ENCODE data around the gene DNTTIP2. TPM values are rescaled to one million over a fixed set of nuclear protein-coding genes. Genes with fewer than 3 reads are reported as not detected.
A peak's percentile ranks its signal among the peaks of the same experiment; 100 is the strongest.

Gene DNTTIP2
- total RNA-seq, 1 experiment from 2014 or later, result 50.3 TPM

DNA sequence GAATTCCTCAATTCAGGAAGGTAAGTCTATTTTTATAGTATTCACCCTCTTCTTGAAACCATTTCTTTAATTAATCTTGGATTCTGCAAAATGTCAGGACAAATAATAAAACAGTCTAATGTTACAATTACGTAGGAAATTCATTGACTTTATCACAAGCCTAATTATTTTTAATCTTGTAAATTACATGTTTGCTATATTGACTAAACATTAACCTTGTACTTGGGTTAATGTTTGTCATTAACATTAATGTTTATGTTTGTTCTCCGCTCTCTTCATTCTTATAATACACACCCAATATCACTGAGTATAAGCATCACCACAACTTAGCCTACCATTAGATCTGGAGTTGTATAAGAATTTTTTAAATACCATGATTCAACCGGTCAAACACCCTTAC is 27.5 kb upstream of the DNTTIP2 start:
- CTCF ChIA-PET, result no interaction called here
- POLR2A ChIA-PET, result no interaction called here
- no peaks in the 10 kb centered on the region for H3K27me3 ChIP-seq (ENCODE audit: control insufficient read depth, insufficient read depth, low read length)
- H3K9me3 ChIP-seq (ENCODE audit: control insufficient read depth, insufficient read depth, low read depth, low read length), result no peaks in the 10 kb centered on the region
- intact Hi-C loops (cut with micrococcal nuclease; ENCODE audit: unreplicated experiment) (no loop called here), in situ Hi-C loops (cut with HindIII; ENCODE audit: low pct_unique_long_range_greater_than_20kb, low sequenced_read_pairs) (no loop called here)
- no TSS peak for BruUV-seq (replicated peaks)
- DNase-seq (ENCODE audit: low read depth, low spot score) (no peak), ATAC-seq (no peak)
- H3K36me3 ChIP-seq (ENCODE audit: control insufficient read depth, insufficient read depth, low read length), result peaks cover 3% of the 10 kb centered on the region
- peaks cover 28% of the 10 kb centered on the region for H3K4me1 ChIP-seq (ENCODE audit: control insufficient read depth, insufficient read depth, low read length)
- H3K4me3 ChIP-seq (ENCODE audit: low read depth in 2 of 2, low read length in 2 of 2), result peak overlapping the region in 1 of 2 experiments; percentile 82; a peak in 2 of 4 replicates
- TF ChIP-seq TCF7L2 (IDR thresholded peaks at IDR 0.05; ENCODE audit: low read depth, low read length) (no peak), SIN3A (IDR thresholded peaks at IDR 0.05; ENCODE audit: borderline replicate concordance, insufficient read depth, low read depth, low read length) (no peak), POLR2AphosphoS5 (IDR thresholded peaks at IDR 0.05; ENCODE audit: low read depth, low read length) (no peak)
- TF ChIP-seq, protein P1, sequence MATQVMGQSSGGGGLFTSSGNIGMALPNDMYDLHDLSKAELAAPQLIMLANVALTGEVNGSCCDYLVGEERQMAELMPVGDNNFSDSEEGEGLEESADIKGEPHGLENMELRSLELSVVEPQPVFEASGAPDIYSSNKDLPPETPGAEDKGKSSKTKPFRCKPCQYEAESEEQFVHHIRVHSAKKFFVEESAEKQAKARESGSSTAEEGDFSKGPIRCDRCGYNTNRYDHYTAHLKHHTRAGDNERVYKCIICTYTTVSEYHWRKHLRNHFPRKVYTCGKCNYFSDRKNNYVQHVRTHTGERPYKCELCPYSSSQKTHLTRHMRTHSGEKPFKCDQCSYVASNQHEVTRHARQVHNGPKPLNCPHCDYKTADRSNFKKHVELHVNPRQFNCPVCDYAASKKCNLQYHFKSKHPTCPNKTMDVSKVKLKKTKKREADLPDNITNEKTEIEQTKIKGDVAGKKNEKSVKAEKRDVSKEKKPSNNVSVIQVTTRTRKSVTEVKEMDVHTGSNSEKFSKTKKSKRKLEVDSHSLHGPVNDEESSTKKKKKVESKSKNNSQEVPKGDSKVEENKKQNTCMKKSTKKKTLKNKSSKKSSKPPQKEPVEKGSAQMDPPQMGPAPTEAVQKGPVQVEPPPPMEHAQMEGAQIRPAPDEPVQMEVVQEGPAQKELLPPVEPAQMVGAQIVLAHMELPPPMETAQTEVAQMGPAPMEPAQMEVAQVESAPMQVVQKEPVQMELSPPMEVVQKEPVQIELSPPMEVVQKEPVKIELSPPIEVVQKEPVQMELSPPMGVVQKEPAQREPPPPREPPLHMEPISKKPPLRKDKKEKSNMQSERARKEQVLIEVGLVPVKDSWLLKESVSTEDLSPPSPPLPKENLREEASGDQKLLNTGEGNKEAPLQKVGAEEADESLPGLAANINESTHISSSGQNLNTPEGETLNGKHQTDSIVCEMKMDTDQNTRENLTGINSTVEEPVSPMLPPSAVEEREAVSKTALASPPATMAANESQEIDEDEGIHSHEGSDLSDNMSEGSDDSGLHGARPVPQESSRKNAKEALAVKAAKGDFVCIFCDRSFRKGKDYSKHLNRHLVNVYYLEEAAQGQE (IDR thresholded peaks at IDR 0.05; ENCODE audit: insufficient read depth in 1 of 2, low read depth in 2 of 2, low read length in 1 of 2), result no peak
- TF ChIP-seq, protein P2, sequence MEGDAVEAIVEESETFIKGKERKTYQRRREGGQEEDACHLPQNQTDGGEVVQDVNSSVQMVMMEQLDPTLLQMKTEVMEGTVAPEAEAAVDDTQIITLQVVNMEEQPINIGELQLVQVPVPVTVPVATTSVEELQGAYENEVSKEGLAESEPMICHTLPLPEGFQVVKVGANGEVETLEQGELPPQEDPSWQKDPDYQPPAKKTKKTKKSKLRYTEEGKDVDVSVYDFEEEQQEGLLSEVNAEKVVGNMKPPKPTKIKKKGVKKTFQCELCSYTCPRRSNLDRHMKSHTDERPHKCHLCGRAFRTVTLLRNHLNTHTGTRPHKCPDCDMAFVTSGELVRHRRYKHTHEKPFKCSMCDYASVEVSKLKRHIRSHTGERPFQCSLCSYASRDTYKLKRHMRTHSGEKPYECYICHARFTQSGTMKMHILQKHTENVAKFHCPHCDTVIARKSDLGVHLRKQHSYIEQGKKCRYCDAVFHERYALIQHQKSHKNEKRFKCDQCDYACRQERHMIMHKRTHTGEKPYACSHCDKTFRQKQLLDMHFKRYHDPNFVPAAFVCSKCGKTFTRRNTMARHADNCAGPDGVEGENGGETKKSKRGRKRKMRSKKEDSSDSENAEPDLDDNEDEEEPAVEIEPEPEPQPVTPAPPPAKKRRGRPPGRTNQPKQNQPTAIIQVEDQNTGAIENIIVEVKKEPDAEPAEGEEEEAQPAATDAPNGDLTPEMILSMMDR (IDR thresholded peaks at IDR 0.05), result no peak
- peak overlapping the region; percentile 88; the same call in 1 of the 2 replicates for H3K27ac ChIP-seq (ENCODE audit: low read length)

DNA sequence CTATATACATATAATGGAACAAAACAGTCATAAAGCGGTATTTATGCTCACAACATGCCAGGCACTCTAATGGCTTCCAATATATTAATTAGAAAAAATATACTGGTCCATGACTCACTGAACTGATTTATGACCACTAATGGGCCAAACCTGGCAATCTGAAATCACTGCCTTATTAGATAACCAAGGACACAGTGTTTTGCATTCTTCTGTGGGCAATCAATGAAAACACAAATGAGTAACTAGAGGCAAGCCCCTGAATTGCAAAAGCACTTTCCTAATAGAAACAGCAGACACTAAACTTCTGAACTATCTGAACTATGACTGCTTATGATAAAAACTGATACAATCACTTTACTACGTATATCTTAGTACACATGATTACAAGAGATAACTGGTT is 26.7 kb upstream of the DNTTIP2 start:
- in situ Hi-C loops (cut with HindIII; ENCODE audit: low pct_unique_long_range_greater_than_20kb, low sequenced_read_pairs), result no loop called here
- Histone ChIP-seq H3K27ac (ENCODE audit: low read length) (peak overlapping the region; percentile 12; the same call in 1 of the 2 replicates), H3K4me3 (ENCODE audit: low read depth in 2 of 2, low read length in 2 of 2) (no peak overlapping the region), H3K36me3 (ENCODE audit: control insufficient read depth, insufficient read depth, low read length) (peaks cover 5% of the 10 kb centered on the region), H3K27me3 (ENCODE audit: control insufficient read depth, insufficient read depth, low read length) (no peaks in the 10 kb centered on the region), H3K9me3 (ENCODE audit: control insufficient read depth, insufficient read depth, low read depth, low read length) (no peaks in the 10 kb centered on the region), H3K4me1 (ENCODE audit: control insufficient read depth, insufficient read depth, low read length) (peaks cover 28% of the 10 kb centered on the region)
- no peak for DNase-seq (ENCODE audit: low read depth, low spot score)
- BruUV-seq (replicated peaks), result no TSS peak
- no peak for ATAC-seq
- intact Hi-C loops (cut with micrococcal nuclease; ENCODE audit: unreplicated experiment), result no loop called here
- ChIA-PET POLR2A (no interaction called here), CTCF (no interaction called here)
- no peak for TF ChIP-seq SIN3A (IDR thresholded peaks at IDR 0.05; ENCODE audit: borderline replicate concordance, insufficient read depth, low read depth, low read length)
- TF ChIP-seq, protein P2 (IDR thresholded peaks at IDR 0.05), result no peak
- no peak for TF ChIP-seq POLR2AphosphoS5 (IDR thresholded peaks at IDR 0.05; ENCODE audit: low read depth, low read length)
- TF ChIP-seq, protein P1 (IDR thresholded peaks at IDR 0.05; ENCODE audit: insufficient read depth in 1 of 2, low read depth in 2 of 2, low read length in 1 of 2), result no peak
- no peak for TF ChIP-seq TCF7L2 (IDR thresholded peaks at IDR 0.05; ENCODE audit: low read depth, low read length)
